ENCODE measurements around the gene COLEC11.

Gene COLEC11

GRCh38 chr2:3578987-3579386, 15.9 kb upstream of the COLEC11 start:
- peaks cover 49% of the 10 kb centered on the region for H3K79me2 ChIP-seq (ENCODE audit: insufficient read depth, low read length)
- H3K9me2 ChIP-seq (replicated peaks; ENCODE audit: insufficient read depth, low read length) = no peaks in the 10 kb centered on the region
- no peak overlapping the region for H2AFZ ChIP-seq (ENCODE audit: low read depth, low read length, severe bottlenecking)
- TF ChIP-seq CTCF (IDR thresholded peaks at IDR 0.05; ENCODE audit: insufficient read depth, low read length, poor library complexity, severe bottlenecking) (no peak), EZH2phosphoT487 (conservative IDR thresholded peaks at IDR 0.05; ENCODE audit: low read length) (no peak)
- H3K27ac ChIP-seq (ENCODE audit: low read depth, low read length) = no peak overlapping the region
- H3K9ac ChIP-seq (ENCODE audit: low read length) = no peak overlapping the region
- peaks cover 63% of the 10 kb centered on the region for H3K36me3 ChIP-seq (ENCODE audit: low read length)
- peaks cover 55% of the 10 kb centered on the region for H3F3A ChIP-seq (ENCODE audit: insufficient read depth)
- H3K4me3 ChIP-seq (ENCODE audit: insufficient read depth, low read length, poor library complexity, severe bottlenecking) = no peak overlapping the region
- H3K4me2 ChIP-seq (ENCODE audit: low read depth, low read length, poor library complexity, severe bottlenecking) = peak overlapping the region; percentile 77
- H3K9me3 ChIP-seq (ENCODE audit: insufficient read depth, low read length) = no peaks in the 10 kb centered on the region
- peaks cover 39% of the 10 kb centered on the region for H4K20me1 ChIP-seq (ENCODE audit: low read depth, low read length)
- H3K27me3 ChIP-seq (ENCODE audit: low read length) = no peaks in the 10 kb centered on the region

- peaks cover 46% of the 10 kb centered on the region for H3K79me2 ChIP-seq (ENCODE audit: insufficient read depth, low read length)
- peaks cover 61% of the 10 kb centered on the region for H3F3A ChIP-seq (ENCODE audit: insufficient read depth)
- H3K27me3 ChIP-seq (ENCODE audit: low read length) = no peaks in the 10 kb centered on the region
- H3K9me3 ChIP-seq (ENCODE audit: insufficient read depth, low read length) = no peaks in the 10 kb centered on the region
- H2AFZ ChIP-seq (ENCODE audit: low read depth, low read length, severe bottlenecking) = no peak overlapping the region
- H3K4me2 ChIP-seq (ENCODE audit: low read depth, low read length, poor library complexity, severe bottlenecking) = no peak overlapping the region
- H3K36me3 ChIP-seq (ENCODE audit: low read length) = peaks cover 63% of the 10 kb centered on the region
- no peak overlapping the region for H3K9ac ChIP-seq (ENCODE audit: low read length)
- H3K27ac ChIP-seq (ENCODE audit: low read depth, low read length) = no peak overlapping the region
- TF ChIP-seq CTCF (IDR thresholded peaks at IDR 0.05; ENCODE audit: insufficient read depth, low read length, poor library complexity, severe bottlenecking) = no peak
- H3K9me2 ChIP-seq (replicated peaks; ENCODE audit: insufficient read depth, low read length) = no peaks in the 10 kb centered on the region
- H4K20me1 ChIP-seq (ENCODE audit: low read depth, low read length) = peaks cover 39% of the 10 kb centered on the region
- H3K4me3 ChIP-seq (ENCODE audit: insufficient read depth, low read length, poor library complexity, severe bottlenecking) = no peak overlapping the region
Measured at GRCh38 chr2:3580449-3580848, 14.5 kb upstream of the COLEC11 start.

GRCh38 chr2:3581367-3582262, 13.3 kb upstream of the COLEC11 start:
- Histone ChIP-seq H2AFZ (ENCODE audit: low read depth, low read length, severe bottlenecking) (no peak overlapping the region), H3K4me3 (ENCODE audit: insufficient read depth, low read length, poor library complexity, severe bottlenecking) (no peak overlapping the region), H3K27ac (ENCODE audit: low read depth, low read length) (no peak overlapping the region), H3K79me2 (ENCODE audit: insufficient read depth, low read length) (peaks cover 35% of the 10 kb centered on the region), H4K20me1 (ENCODE audit: low read depth, low read length) (peaks cover 31% of the 10 kb centered on the region), H3K36me3 (ENCODE audit: low read length) (peaks cover 58% of the 10 kb centered on the region), H3K9me3 (ENCODE audit: insufficient read depth, low read length) (no peaks in the 10 kb centered on the region), H3K27me3 (ENCODE audit: low read length) (no peaks in the 10 kb centered on the region), H3K4me2 (ENCODE audit: low read depth, low read length, poor library complexity, severe bottlenecking) (no peak overlapping the region), H3F3A (ENCODE audit: insufficient read depth) (peaks cover 58% of the 10 kb centered on the region), H3K9ac (ENCODE audit: low read length) (no peak overlapping the region), H3K9me2 (replicated peaks; ENCODE audit: insufficient read depth, low read length) (no peaks in the 10 kb centered on the region)
- TF ChIP-seq EZH2phosphoT487 (conservative IDR thresholded peaks at IDR 0.05; ENCODE audit: low read length) (no peak), CTCF (IDR thresholded peaks at IDR 0.05; ENCODE audit: insufficient read depth, low read length, poor library complexity, severe bottlenecking) (no peak)

Data from SU-DHL-6 (cell line).